ENCODE results near the gene APBA2. TPM values are rescaled to one million over a fixed set of nuclear protein-coding genes. Genes with fewer than 3 reads are reported as not detected.

The APBA2 gene
- total and polyA plus RNA-seq, 10 of the 15 experiments (the other 5 are each of a cell fraction or from before 2014, with no cell fraction given): 0.06 to 0.26 (median 0.07) TPM; not detected in 7

GRCh38 chr15:28901587-28901980 lies 15.8 kb downstream of the APBA2 start (continued):
- TF ChIP-seq CREM (IDR thresholded peaks at IDR 0.05; ENCODE audit: low read depth) (no peak), RUNX3 (IDR thresholded peaks at IDR 0.05; ENCODE audit: low read length) (no peak), ZNF592 (IDR thresholded peaks at IDR 0.05) (no peak), SP1 (IDR thresholded peaks at IDR 0.05; ENCODE audit: low read depth, low read length) (no peak), EP300 (IDR thresholded peaks at IDR 0.05; ENCODE audit: borderline replicate concordance in 1 of 2, control insufficient read depth in 1 of 2, low read depth in 2 of 2, low read length in 2 of 2) (no peak), NR2F1 (conservative IDR thresholded peaks at IDR 0.05) (no peak), BMI1 (IDR thresholded peaks at IDR 0.05; ENCODE audit: borderline replicate concordance) (no peak), MTA3 (IDR thresholded peaks at IDR 0.05; ENCODE audit: borderline replicate concordance, low read length) (no peak), GABPA (IDR thresholded peaks at IDR 0.05; ENCODE audit: low read depth) (no peak), ZNF384 (IDR thresholded peaks at IDR 0.05; ENCODE audit: borderline replicate concordance, low read depth, low read length) (no peak), HDGF (IDR thresholded peaks at IDR 0.05) (no peak), YY1 (IDR thresholded peaks at IDR 0.05; ENCODE audit: low read depth, low read length) (no peak), ZSCAN29 (IDR thresholded peaks at IDR 0.05) (no peak)
